HCT116 (cell line): ENCODE measurements around the gene CNTNAP2.

ENCODE experiments used
- EZH2 ChIP-seq: fragments of 200-600 bp; sonication (generic); IDR thresholded peaks from 2 replicates; pipeline ENCODE4 v1.6.1; 2017; ENCODE audit warnings: antibody characterized with exemption, mixed run types
- FOSL1 ChIP-seq: IDR thresholded peaks from 2 replicates; pipeline ENCODE4 v1.6.1; 2012; ENCODE audit warnings: low read depth
- SIN3A ChIP-seq: IDR thresholded peaks from 2 replicates; pipeline ENCODE4 v1.6.1; 2012; ENCODE audit warnings: low read depth
- ZFX ChIP-seq: fragments of 450-650 bp; IDR thresholded peaks from 2 replicates; pipeline ENCODE4 v1.6.1; 2017
- ZNF274 ChIP-seq: fragments of 200-500 bp; sonication (Bioruptor generic); IDR thresholded peaks from 2 replicates; pipeline ENCODE4 v1.6.1; 2014; ENCODE audit warnings: mild to moderate bottlenecking, low read depth, low read length, inconsistent platforms
- TF ChIP-seq, protein P1 (sequence below), 3 experiments: fragments of 200-600 bp in 1 of 3; sonication (generic) in 1 of 3; IDR thresholded peaks in 2 of 3; conservative IDR thresholded peaks in 1 of 3; 2 replicates each; pipeline ENCODE4 v1.5.1; 2012 to 2017; ENCODE audit warnings: low read depth in 2 of 3, low read length in 2 of 3, antibody characterized with exemption in 1 of 3, borderline replicate concordance in 1 of 3, control low read depth in 1 of 3, mild to moderate bottlenecking in 1 of 3, mixed read lengths in 1 of 3, mixed run types in 1 of 3, moderate library complexity in 1 of 3; ENCODE audit not compliant: insufficient read depth in 1 of 3

DNA sequence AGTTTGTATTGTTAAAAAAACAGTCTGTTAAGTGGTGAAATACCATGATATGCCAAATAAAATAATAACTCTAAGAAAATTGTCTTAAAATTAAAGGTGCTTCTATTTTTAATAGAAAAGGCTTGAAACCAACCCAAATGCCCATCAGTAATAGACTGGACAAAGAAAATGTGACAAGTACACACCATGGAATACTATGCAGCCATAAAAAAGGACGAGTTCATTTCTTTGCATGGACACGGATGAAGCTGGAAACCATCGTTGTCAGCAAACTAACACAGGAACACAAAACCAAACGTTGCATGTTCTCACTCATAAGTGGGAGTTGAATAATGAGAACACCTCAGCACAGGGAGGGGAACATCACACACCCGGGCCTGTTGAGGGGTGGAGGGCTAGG lies 7.1 kb downstream of the CNTNAP2 start:
- TF ChIP-seq, protein P1, sequence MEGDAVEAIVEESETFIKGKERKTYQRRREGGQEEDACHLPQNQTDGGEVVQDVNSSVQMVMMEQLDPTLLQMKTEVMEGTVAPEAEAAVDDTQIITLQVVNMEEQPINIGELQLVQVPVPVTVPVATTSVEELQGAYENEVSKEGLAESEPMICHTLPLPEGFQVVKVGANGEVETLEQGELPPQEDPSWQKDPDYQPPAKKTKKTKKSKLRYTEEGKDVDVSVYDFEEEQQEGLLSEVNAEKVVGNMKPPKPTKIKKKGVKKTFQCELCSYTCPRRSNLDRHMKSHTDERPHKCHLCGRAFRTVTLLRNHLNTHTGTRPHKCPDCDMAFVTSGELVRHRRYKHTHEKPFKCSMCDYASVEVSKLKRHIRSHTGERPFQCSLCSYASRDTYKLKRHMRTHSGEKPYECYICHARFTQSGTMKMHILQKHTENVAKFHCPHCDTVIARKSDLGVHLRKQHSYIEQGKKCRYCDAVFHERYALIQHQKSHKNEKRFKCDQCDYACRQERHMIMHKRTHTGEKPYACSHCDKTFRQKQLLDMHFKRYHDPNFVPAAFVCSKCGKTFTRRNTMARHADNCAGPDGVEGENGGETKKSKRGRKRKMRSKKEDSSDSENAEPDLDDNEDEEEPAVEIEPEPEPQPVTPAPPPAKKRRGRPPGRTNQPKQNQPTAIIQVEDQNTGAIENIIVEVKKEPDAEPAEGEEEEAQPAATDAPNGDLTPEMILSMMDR (IDR thresholded peaks at IDR 0.05 in 2 of 3, conservative IDR thresholded peaks at IDR 0.05 in 1 of 3; ENCODE audit: borderline replicate concordance in 1 of 3, insufficient read depth in 1 of 3, low read depth in 2 of 3, low read length in 2 of 3): no peak
- TF ChIP-seq ZFX (no peak), ZNF274 (no peak), SIN3A (no peak), EZH2 (no peak), FOSL1 (no peak)
